HCT116 (cell line): Measurements from ENCODE around the gene SPAM1. TPM values are rescaled to one million over a fixed set of nuclear protein-coding genes. Genes with fewer than 3 reads are reported as not detected.

Source experiments
- ATAC-seq: fragments of 200-7000 bp; cut with Tn5 transposase; 2 replicates; pipeline ENCODE4 v1.9.1; 2020; ENCODE audit warnings: mild to moderate bottlenecking, moderate library complexity
- BruUV-seq: library from RNA; stranded (reverse); fragments of 400-500 nt; replicated peaks from 2 replicates; lab custom pipeline; 2021; lab: Mats Ljungman, UMichigan
- CTCF ChIA-PET: fragments of 300-600 bp; sonication (Branson Sonifier 250); formaldehyde crosslinking; loops from one replicate; lab custom pipeline; 2021; ENCODE audit warnings: antibody characterized with exemption; lab: Charles Lee
- POLR2A ChIA-PET: fragments of 300-600, 350-600 bp; sonication (Branson Sonifier 250); formaldehyde crosslinking; loops from one replicate; lab custom pipeline; 2021; ENCODE audit warnings: antibody characterized with exemption; lab: Charles Lee
- RAD21 ChIA-PET, 2 experiments: fragments of 300-600 bp; sonication (Branson Sonifier 250); formaldehyde crosslinking; loops; one replicate each; lab custom pipeline; 2023; ENCODE audit warnings: low total read pairs in 2 of 2; ENCODE audit not compliant: uncharacterized antibody in 2 of 2, unreplicated experiment in 2 of 2, low non-redundant PET in 1 of 2; lab: Charles Lee
- DNase-seq: peaks from one replicate; pipeline ENCODE4 v3.0.0-alpha.2; 2010; ENCODE audit warnings: low read depth, low spot score
- H2AFZ ChIP-seq: fragments of 200-600 bp; shearing (Covaris generic), sonication (generic); 2 replicates; pipeline ENCODE4 v1.6.1; 2017; ENCODE audit warnings: low read depth, mixed run types, mixed read lengths, antibody characterized with exemption, low read length; ENCODE audit not compliant: poor library complexity, severe bottlenecking
- H3K27ac ChIP-seq: 2 replicates; pipeline ENCODE4 v1.5.1; 2012; ENCODE audit warnings: low read depth, low read length
- H3K27me3 ChIP-seq: fragments of 200-600 bp; sonication (generic); 2 replicates; pipeline ENCODE4 v1.6.1; 2016; ENCODE audit warnings: mixed run types, low read length, mixed read lengths; ENCODE audit not compliant: insufficient read depth
- H3K36me3 ChIP-seq, 2 experiments: fragments of 200-500 bp in 1 of 2; fragments of 200-600 bp in 1 of 2; sonication (Bioruptor generic) in 1 of 2; sonication (generic) in 1 of 2; 2 replicates each; pipeline versions ENCODE4 v1.5.1 to v1.6.1; 2014 to 2016; ENCODE audit warnings: low read length in 2 of 2, inconsistent platforms in 1 of 2, mixed read lengths in 1 of 2, mixed run types in 1 of 2; ENCODE audit not compliant: insufficient read depth in 2 of 2, control insufficient read depth in 1 of 2
- H3K4me1 ChIP-seq, 2 experiments: fragments of 200-600 bp in 1 of 2; sonication (generic) in 1 of 2; 2 replicates each; pipeline versions ENCODE4 v1.5.1 to v1.6.1; 2012 to 2017; ENCODE audit warnings: low read length in 2 of 2, inconsistent platforms in 1 of 2, mild to moderate bottlenecking in 1 of 2, mixed read lengths in 1 of 2, mixed run types in 1 of 2, moderate library complexity in 1 of 2; ENCODE audit not compliant: insufficient read depth in 2 of 2, control insufficient read depth in 1 of 2
- H3K4me2 ChIP-seq: fragments of 200-600 bp; sonication (generic); 2 replicates; pipeline ENCODE4 v1.6.1; 2017; ENCODE audit warnings: mixed run types, low read length, mixed read lengths
- H3K4me3 ChIP-seq, 2 experiments: fragments of 200-600 bp in 1 of 2; sonication (generic) in 1 of 2; replicated peaks in 1 of 2; 2 replicates each; pipeline ENCODE4 v1.5.1; 2011 to 2016; ENCODE audit warnings: low read length in 2 of 2, control low read depth in 1 of 2, low read depth in 1 of 2, mild to moderate bottlenecking in 1 of 2, mixed read lengths in 1 of 2, mixed run types in 1 of 2
- H3K79me2 ChIP-seq: fragments of 200-600 bp; sonication (generic); 2 replicates; pipeline ENCODE4 v1.6.1; 2017; ENCODE audit warnings: mild to moderate bottlenecking, mixed run types, low read length, moderate library complexity, mixed read lengths; ENCODE audit not compliant: insufficient read depth
- H3K9ac ChIP-seq: fragments of 200-600 bp; sonication (generic); 2 replicates; pipeline ENCODE4 v1.6.1; 2016; ENCODE audit warnings: low read length, mixed read lengths
- H3K9me2 ChIP-seq: fragments of 200-600 bp; sonication (generic), shearing (Covaris generic); 2 replicates; pipeline ENCODE4 v1.6.1; 2017; ENCODE audit warnings: mixed run types, mild to moderate bottlenecking, moderate library complexity; ENCODE audit not compliant: insufficient read depth
- H3K9me3 ChIP-seq, 2 experiments: fragments of 200-500 bp in 1 of 2; fragments of 200-600 bp in 1 of 2; sonication (Bioruptor generic) in 1 of 2; sonication (generic) in 1 of 2; 2 replicates each; pipeline ENCODE4 v1.6.1; 2014 to 2017; ENCODE audit warnings: low read length in 2 of 2, mixed read lengths in 2 of 2, inconsistent platforms in 1 of 2, low read depth in 1 of 2, mild to moderate bottlenecking in 1 of 2, mixed run types in 1 of 2, moderate library complexity in 1 of 2; ENCODE audit not compliant: control insufficient read depth in 1 of 2, insufficient read depth in 1 of 2
- H4K20me1 ChIP-seq: fragments of 200-600 bp; sonication (generic), shearing (Covaris generic); 2 replicates; pipeline ENCODE4 v1.6.1; 2017; ENCODE audit warnings: mixed run types, mild to moderate bottlenecking, moderate library complexity; ENCODE audit not compliant: insufficient read depth
- CEBPB ChIP-seq: IDR thresholded peaks from 2 replicates; pipeline ENCODE4 v1.6.1; 2012; ENCODE audit warnings: low read depth
- CTCF ChIP-seq, 3 experiments: fragments of 200-600 bp in 1 of 3; sonication (generic) in 1 of 3; IDR thresholded peaks in 2 of 3; conservative IDR thresholded peaks in 1 of 3; 2 replicates each; pipeline ENCODE4 v1.5.1; 2012 to 2017; ENCODE audit warnings: low read depth in 2 of 3, low read length in 2 of 3, antibody characterized with exemption in 1 of 3, borderline replicate concordance in 1 of 3, control low read depth in 1 of 3, mild to moderate bottlenecking in 1 of 3, mixed read lengths in 1 of 3, mixed run types in 1 of 3, moderate library complexity in 1 of 3; ENCODE audit not compliant: insufficient read depth in 1 of 3
- EGR1 ChIP-seq: IDR thresholded peaks from 2 replicates; pipeline ENCODE4 v1.6.1; 2012; ENCODE audit warnings: low read depth
- EZH2 ChIP-seq: fragments of 200-600 bp; sonication (generic); IDR thresholded peaks from 2 replicates; pipeline ENCODE4 v1.6.1; 2017; ENCODE audit warnings: antibody characterized with exemption, mixed run types
- FOSL1 ChIP-seq: IDR thresholded peaks from 2 replicates; pipeline ENCODE4 v1.6.1; 2012; ENCODE audit warnings: low read depth
- JUND ChIP-seq: IDR thresholded peaks from 2 replicates; pipeline ENCODE4 v1.6.1; 2012
- MAX ChIP-seq: IDR thresholded peaks from 2 replicates; pipeline ENCODE4 v1.6.1; 2012
- RAD21 ChIP-seq: IDR thresholded peaks from 2 replicates; pipeline ENCODE4 v1.6.1; 2012; ENCODE audit warnings: low read depth, mild to moderate bottlenecking
- REST ChIP-seq: IDR thresholded peaks from 2 replicates; pipeline ENCODE4 v1.6.1; 2012; ENCODE audit warnings: low read depth
- ZFX ChIP-seq: fragments of 450-650 bp; IDR thresholded peaks from 2 replicates; pipeline ENCODE4 v1.6.1; 2017
- ZNF274 ChIP-seq: fragments of 200-500 bp; sonication (Bioruptor generic); IDR thresholded peaks from 2 replicates; pipeline ENCODE4 v1.6.1; 2014; ENCODE audit warnings: mild to moderate bottlenecking, low read depth, low read length, inconsistent platforms
- intact Hi-C: fragments of 100-400 bp; cut with micrococcal nuclease; formaldehyde crosslinking; loops from 2 replicates; pipeline ENCODE4 v1.10.0; 2022
- total RNA-seq: library from RNA; stranded (reverse); gene quantifications from one replicate; pipeline ENCODE4 v1.2.1, GENCODE V29; 2021; ENCODE audit not compliant: unreplicated experiment

The SPAM1 gene
- total RNA-seq, 1 experiment from 2014 or later, result not detected

GRCh38 chr7:123929655-123930054 lies 4.6 kb downstream of the SPAM1 start:
- H2AFZ ChIP-seq, result peak overlapping the region; percentile 63

More at GRCh38 chr7:123929655-123930054, 4.6 kb downstream of the SPAM1 start:
- Histone ChIP-seq H4K20me1 (no peaks in the 10 kb centered on the region), H3K27me3 (no peaks in the 10 kb centered on the region), H3K79me2 (no peaks in the 10 kb centered on the region), H3K4me2 (peak overlapping the region; percentile 56), H3K9ac (no peak overlapping the region), H3K4me3 (no peak overlapping the region), H3K36me3 (no peaks in the 10 kb centered on the region), H3K27ac (no peak overlapping the region), H3K4me1 (peaks cover 6 to 15% of the 10 kb centered on the region in 2 experiments; a peak in 3 of 4 replicates), H3K9me3 (no peaks in the 10 kb centered on the region), H3K9me2 (no peaks in the 10 kb centered on the region)
- ATAC-seq (peak; percentile 36; the same call in 1 of the 2 replicates), DNase-seq (no peak)
- ChIA-PET POLR2A (no interaction called here), RAD21 (no interaction called here), CTCF (no interaction called here)
- intact Hi-C loops, result no loop called here
- BruUV-seq, result no TSS peak
- no peak for TF ChIP-seq RAD21
- TF ChIP-seq REST, result no peak
- TF ChIP-seq CTCF (IDR thresholded peaks at IDR 0.05 in 2 of 3, conservative IDR thresholded peaks at IDR 0.05 in 1 of 3; ENCODE audit: borderline replicate concordance in 1 of 3, insufficient read depth in 1 of 3, low read depth in 2 of 3, low read length in 2 of 3), result no peak
- no peak for TF ChIP-seq EGR1
- TF ChIP-seq ZNF274, result no peak
- TF ChIP-seq FOSL1, result no peak
- no peak for TF ChIP-seq CEBPB
- no peak for TF ChIP-seq MAX
- no peak for TF ChIP-seq ZFX
- TF ChIP-seq JUND, result no peak
- TF ChIP-seq EZH2, result no peak
